ENCODE results near the gene CHD3.

The CHD3 gene

DNA sequence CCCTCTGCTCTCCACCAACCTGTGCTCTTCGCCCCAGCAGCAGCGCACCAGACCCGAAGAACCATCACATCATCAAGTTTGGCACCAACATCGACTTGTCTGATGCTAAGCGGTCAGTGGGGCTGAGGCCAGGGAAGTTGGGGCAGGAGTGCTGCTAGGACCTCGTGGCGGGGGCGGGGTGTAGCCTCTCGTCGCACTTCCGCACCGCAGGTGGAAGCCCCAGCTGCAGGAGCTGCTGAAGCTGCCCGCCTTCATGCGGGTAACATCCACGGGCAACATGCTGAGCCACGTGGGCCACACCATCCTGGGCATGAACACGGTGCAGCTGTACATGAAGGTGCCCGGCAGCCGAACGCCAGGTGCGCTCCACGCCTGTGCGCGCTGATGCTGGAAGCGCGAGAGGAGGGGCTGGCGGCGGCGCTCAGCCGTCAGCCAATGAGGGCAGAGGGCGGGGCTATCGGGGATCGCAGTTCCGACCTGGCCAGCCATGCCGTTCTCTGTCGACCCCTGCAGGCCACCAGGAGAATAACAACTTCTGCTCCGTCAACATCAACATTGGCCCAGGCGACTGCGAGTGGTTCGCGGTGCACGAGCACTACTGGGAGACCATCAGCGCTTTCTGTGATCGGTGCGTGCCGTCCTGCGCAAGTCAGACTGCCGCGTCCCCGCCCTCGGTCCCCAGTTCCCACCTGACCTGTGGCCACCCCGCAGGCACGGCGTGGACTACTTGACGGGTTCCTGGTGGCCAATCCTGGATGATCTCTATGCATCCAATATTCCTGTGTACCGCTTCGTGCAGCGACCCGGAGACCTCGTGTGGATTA lies 36.9 kb upstream of the CHD3 start:
- H3K36me3 ChIP-seq (ENCODE audit: control insufficient read depth, insufficient read depth, low read length), result peaks cover 24% of the 10 kb centered on the region
- no peak overlapping the region for H3K4me3 ChIP-seq (ENCODE audit: low read length)
- H3K4me1 ChIP-seq (ENCODE audit: control insufficient read depth, insufficient read depth, low read length), result peaks cover 29% of the 10 kb centered on the region
- H3K9ac ChIP-seq (ENCODE audit: low read length), result no peak overlapping the region
- H3K27me3 ChIP-seq (ENCODE audit: control insufficient read depth, insufficient read depth, low read length), result no peaks in the 10 kb centered on the region
- no peaks in the 10 kb centered on the region for H3K9me3 ChIP-seq (ENCODE audit: control insufficient read depth, low read length)

DNA sequence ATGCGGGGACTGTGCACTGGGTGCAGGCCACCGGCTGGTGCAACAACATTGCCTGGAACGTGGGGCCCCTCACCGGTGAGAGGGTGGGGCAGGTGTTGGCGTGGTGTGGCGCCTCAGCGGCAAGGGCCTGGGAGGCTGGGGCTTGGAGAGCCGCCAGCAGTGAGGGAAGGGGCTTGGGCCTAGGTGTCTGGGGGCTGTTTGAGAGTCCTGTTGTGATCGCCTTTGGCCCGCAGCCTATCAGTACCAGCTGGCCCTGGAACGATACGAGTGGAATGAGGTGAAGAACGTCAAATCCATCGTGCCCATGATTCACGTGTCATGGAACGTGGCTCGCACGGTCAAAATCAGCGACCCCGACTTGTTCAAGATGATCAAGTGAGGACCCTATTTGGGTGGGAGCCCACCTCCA lies 36.3 kb upstream of the CHD3 start:
- Histone ChIP-seq H3K4me1 (ENCODE audit: control insufficient read depth, insufficient read depth, low read length) (peaks cover 31% of the 10 kb centered on the region), H3K9me3 (ENCODE audit: control insufficient read depth, low read length) (no peaks in the 10 kb centered on the region), H3K36me3 (ENCODE audit: control insufficient read depth, insufficient read depth, low read length) (peaks cover 24% of the 10 kb centered on the region), H3K27me3 (ENCODE audit: control insufficient read depth, insufficient read depth, low read length) (no peaks in the 10 kb centered on the region), H3K9ac (ENCODE audit: low read length) (no peak overlapping the region), H3K4me3 (ENCODE audit: low read length) (no peak overlapping the region)

DNA sequence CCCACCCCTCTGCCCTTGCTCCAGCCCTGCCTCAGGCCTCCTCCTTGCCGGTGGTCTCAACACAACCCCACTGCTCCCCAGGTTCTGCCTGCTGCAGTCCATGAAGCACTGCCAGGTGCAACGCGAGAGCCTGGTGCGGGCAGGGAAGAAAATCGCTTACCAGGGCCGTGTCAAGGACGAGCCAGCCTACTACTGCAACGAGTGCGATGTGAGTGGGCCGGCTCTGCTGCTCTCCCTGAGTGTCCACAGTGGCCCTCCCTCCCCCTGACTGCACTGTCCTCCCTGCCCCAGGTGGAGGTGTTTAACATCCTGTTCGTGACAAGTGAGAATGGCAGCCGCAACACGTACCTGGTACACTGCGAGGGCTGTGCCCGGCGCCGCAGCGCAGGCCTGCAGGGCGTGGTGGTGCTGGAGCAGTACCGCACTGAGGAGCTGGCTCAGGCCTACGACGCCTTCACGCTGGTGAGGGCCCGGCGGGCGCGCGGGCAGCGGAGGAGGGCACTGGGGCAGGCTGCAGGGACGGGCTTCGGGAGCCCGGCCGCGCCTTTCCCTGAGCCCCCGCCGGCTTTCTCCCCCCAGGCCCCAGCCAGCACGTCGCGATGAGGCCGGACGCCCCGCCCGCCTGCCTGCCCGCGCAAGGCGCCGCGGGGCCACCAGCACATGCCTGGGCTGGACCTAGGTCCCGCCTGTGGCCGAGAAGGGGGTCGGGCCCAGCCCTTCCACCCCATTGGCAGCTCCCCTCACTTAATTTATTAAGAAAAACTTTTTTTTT lies 35.5 kb upstream of the CHD3 start:
- H3K9ac ChIP-seq (ENCODE audit: low read length), result no peak overlapping the region
- no peak overlapping the region for H3K4me3 ChIP-seq (ENCODE audit: low read length)
- no peaks in the 10 kb centered on the region for H3K9me3 ChIP-seq (ENCODE audit: control insufficient read depth, low read length)
- peaks cover 31% of the 10 kb centered on the region for H3K4me1 ChIP-seq (ENCODE audit: control insufficient read depth, insufficient read depth, low read length)
- peaks cover 24% of the 10 kb centered on the region for H3K36me3 ChIP-seq (ENCODE audit: control insufficient read depth, insufficient read depth, low read length)
- no peaks in the 10 kb centered on the region for H3K27me3 ChIP-seq (ENCODE audit: control insufficient read depth, insufficient read depth, low read length)

DNA sequence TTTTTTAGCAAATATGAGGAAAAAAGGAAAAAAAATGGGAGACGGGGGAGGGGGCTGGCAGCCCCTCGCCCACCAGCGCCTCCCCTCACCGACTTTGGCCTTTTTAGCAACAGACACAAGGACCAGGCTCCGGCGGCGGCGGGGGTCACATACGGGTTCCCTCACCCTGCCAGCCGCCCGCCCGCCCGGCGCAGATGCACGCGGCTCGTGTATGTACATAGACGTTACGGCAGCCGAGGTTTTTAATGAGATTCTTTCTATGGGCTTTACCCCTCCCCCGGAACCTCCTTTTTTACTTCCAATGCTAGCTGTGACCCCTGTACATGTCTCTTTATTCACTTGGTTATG lies 34.9 kb upstream of the CHD3 start:
- H3K27me3 ChIP-seq (ENCODE audit: control insufficient read depth, insufficient read depth, low read length), result no peaks in the 10 kb centered on the region
- H3K4me1 ChIP-seq (ENCODE audit: control insufficient read depth, insufficient read depth, low read length), result peaks cover 35% of the 10 kb centered on the region
- peaks cover 24% of the 10 kb centered on the region for H3K36me3 ChIP-seq (ENCODE audit: control insufficient read depth, insufficient read depth, low read length)
- no peak overlapping the region for H3K4me3 ChIP-seq (ENCODE audit: low read length)
- no peak overlapping the region for H3K9ac ChIP-seq (ENCODE audit: low read length)
- no peaks in the 10 kb centered on the region for H3K9me3 ChIP-seq (ENCODE audit: control insufficient read depth, low read length)

DNA sequence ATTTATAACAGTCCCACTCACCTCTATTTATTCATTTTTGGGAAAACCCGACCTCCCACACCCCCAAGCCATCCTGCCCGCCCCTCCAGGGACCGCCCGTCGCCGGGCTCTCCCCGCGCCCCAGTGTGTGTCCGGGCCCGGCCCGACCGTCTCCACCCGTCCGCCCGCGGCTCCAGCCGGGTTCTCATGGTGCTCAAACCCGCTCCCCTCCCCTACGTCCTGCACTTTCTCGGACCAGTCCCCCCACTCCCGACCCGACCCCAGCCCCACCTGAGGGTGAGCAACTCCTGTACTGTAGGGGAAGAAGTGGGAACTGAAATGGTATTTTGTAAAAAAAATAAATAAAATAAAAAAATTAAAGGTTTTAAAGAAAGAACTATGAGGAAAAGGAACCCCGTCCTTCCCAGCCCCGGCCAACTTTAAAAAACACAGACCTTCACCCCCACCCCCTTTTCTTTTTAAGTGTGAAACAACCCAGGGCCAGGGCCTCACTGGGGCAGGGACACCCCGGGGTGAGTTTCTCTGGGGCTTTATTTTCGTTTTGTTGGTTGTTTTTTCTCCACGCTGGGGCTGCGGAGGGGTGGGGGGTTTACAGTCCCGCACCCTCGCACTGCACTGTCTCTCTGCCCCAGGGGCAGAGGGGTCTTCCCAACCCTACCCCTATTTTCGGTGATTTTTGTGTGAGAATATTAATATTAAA lies 34.4 kb upstream of the CHD3 start:
- Histone ChIP-seq H3K36me3 (ENCODE audit: control insufficient read depth, insufficient read depth, low read length) (peaks cover 24% of the 10 kb centered on the region), H3K9me3 (ENCODE audit: control insufficient read depth, low read length) (no peaks in the 10 kb centered on the region), H3K4me3 (ENCODE audit: low read length) (no peak overlapping the region), H3K4me1 (ENCODE audit: control insufficient read depth, insufficient read depth, low read length) (peaks cover 41% of the 10 kb centered on the region), H3K9ac (ENCODE audit: low read length) (no peak overlapping the region), H3K27me3 (ENCODE audit: control insufficient read depth, insufficient read depth, low read length) (no peaks in the 10 kb centered on the region)

DNA sequence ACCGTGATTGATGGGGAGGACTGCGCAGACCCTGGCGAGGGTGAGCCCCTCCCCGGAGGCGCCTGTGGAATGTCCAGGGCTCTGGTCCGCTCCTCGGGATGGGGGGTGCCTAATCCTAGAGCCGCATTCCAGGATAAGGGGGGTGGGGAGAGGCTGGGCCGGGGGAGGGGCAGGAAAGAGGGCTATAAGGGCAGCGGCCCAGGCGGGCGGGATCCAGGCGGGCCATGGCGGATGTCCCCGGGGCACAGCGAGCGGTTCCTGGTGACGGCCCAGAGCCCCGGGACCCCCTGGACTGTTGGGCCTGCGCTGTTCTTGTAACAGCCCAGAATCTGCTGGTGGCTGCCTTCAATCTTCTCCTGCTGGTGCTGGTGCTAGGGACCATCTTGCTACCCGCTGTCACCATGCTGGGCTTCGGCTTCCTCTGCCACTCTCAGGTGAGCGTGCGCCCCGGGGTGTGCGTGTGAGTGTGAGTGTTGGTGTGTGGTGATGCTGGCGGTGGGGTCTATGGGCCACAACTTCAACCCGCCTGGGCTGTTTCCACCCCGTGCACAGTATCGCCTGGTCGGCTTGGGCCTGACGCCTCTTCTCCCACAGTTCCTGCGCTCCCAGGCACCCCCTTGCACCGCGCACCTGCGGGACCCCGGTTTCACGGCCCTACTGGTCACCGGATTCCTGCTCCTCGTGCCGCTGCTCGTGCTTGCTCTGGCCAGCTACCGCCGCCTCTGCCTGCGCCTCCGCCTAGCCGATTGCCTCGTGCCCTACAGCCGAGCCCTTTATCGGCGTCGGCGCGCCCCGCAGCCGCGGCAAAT lies 33.5 kb upstream of the CHD3 start, which contains the start of gene TMEM88:
Gene TMEM88 (plus strand): TSS at position 216 of the 809 bp plus-strand sequence. CDS start 9 bp downstream, at position 225.
- Histone ChIP-seq H3K4me3 (ENCODE audit: low read length) (no peak within 1 kb of the TSS), H3K9me3 (ENCODE audit: control insufficient read depth, low read length) (no peaks in the 10 kb centered on the region), H3K27me3 (ENCODE audit: control insufficient read depth, insufficient read depth, low read length) (no peaks in the 10 kb centered on the region), H3K36me3 (ENCODE audit: control insufficient read depth, insufficient read depth, low read length) (peaks cover 16% of the 10 kb centered on the region), H3K4me1 (ENCODE audit: control insufficient read depth, insufficient read depth, low read length) (peaks cover 44% of the 10 kb centered on the region), H3K9ac (ENCODE audit: low read length) (peak within 1 kb of the TSS; percentile 66)

DNA sequence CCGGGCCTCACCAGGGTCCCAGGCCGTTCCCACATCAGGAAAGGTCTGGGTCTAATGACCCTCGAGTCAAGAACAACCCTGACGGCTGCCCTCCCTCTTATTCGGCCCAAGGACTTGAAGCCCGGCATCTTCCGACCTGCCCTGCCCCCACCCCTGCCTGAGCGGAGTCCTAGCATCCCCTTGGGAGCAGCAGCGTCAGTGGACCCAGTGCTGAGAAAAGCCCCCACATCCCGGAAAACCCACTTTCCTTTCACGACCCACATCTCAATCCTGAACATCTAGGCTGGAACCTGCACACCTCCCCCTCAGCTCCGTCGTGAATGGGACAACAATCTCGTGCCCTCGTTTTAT lies 33.0 kb upstream of the CHD3 start:
- Histone ChIP-seq H3K36me3 (ENCODE audit: control insufficient read depth, insufficient read depth, low read length) (peaks cover 12% of the 10 kb centered on the region), H3K27me3 (ENCODE audit: control insufficient read depth, insufficient read depth, low read length) (no peaks in the 10 kb centered on the region), H3K4me3 (ENCODE audit: low read length) (no peak overlapping the region), H3K4me1 (ENCODE audit: control insufficient read depth, insufficient read depth, low read length) (peaks cover 44% of the 10 kb centered on the region), H3K9me3 (ENCODE audit: control insufficient read depth, low read length) (no peaks in the 10 kb centered on the region), H3K9ac (ENCODE audit: low read length) (no peak overlapping the region)

DNA sequence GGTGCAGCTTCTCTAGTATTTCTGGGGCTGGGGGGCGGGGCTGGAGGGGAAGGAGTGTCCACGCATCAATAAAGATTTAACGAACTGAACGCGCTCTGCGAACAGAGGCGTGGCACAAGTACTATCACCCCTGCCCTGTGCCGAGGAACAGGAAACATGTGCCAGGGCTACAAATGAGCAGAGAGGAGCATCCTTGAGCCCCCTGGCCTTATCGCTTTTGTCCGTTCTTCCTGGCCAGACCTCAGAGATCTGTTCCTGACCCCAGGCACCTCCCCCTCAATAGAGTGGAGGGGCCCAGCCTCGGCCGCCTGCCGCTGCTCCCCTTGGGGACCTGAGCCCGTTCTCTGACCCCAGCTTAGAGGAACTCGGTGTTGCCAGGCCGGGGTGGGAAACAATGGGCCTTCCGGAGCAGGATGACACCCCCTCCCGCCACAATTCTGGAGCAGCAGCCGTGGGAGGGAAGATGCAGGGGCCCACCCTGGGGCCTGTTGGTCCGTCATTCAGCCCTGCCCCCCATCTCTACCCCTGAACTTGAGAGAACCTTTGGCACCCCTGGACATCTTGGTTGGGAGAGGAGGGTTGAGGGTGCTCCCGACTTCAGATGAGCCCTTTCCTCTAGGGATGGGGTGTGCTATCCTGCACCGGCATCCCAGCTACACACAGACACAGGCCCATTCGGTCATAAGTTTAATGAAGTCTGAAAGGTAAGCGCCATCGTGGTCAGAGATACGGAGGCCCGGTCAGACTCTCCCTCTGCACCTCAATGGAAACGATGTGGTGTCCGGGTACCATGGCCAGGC lies 32.4 kb upstream of the CHD3 start:
- Histone ChIP-seq H3K9me3 (ENCODE audit: control insufficient read depth, low read length) (no peaks in the 10 kb centered on the region), H3K4me3 (ENCODE audit: low read length) (peak overlapping the region; percentile 83), H3K4me1 (ENCODE audit: control insufficient read depth, insufficient read depth, low read length) (peaks cover 40% of the 10 kb centered on the region), H3K9ac (ENCODE audit: low read length) (peak overlapping the region; percentile 66), H3K36me3 (ENCODE audit: control insufficient read depth, insufficient read depth, low read length) (peaks cover 7% of the 10 kb centered on the region), H3K27me3 (ENCODE audit: control insufficient read depth, insufficient read depth, low read length) (no peaks in the 10 kb centered on the region)

DNA sequence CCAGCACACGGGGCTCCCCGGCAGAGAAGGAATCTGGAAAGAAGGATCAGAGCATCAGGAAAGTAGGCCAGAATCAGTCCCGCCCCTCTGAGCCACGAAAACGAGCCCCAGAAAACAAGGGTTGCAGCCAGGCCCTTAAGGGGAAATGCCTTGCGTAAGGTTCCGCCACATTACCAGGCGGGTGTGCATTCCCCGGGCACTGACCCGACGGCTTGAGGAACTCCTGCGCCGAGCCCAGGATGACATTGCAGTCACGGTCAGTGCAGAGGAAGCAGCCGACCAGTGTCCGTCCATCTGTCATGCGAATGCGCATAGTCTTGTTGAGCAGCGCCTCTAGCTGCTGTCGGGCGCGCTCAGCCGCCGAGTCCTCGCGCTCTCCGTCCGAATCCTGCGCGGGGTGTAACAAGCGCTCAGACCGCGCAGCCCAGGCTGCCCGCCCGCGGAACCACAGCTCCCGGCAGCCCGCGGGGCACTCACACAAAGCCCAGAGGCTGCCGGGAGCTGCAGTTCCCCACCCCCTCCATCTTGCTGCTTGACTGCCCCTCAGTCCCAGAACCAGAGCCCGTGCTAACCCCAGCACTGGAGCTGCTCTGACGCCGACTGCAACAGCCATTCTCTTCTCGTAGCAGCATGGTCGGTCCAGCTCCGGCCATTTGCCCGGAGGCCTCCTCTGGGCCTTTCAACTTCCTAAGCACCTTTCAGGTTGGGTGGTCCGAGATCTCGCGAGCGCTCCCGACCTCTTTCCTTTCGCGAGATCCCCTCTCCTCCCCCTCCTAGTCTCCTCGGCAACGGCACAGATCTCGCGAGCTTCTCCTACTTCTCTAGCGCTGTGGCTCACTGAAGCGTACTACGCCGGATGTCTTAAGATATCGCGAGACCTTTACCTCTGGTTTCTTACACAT lies 31.5 kb upstream of the CHD3 start, which contains the start of gene NAA38:
Gene NAA38 (minus strand): TSS at position 749 of the 902 bp plus-strand sequence. CDS start 96 bp downstream, at position 653.
- H3K4me1 ChIP-seq (ENCODE audit: control insufficient read depth, insufficient read depth, low read length), result peaks cover 33% of the 10 kb centered on the region
- H3K9me3 ChIP-seq (ENCODE audit: control insufficient read depth, low read length), result no peaks in the 10 kb centered on the region
- peak within 1 kb of the TSS; percentile 66 for H3K9ac ChIP-seq (ENCODE audit: low read length)
- no peaks in the 10 kb centered on the region for H3K27me3 ChIP-seq (ENCODE audit: control insufficient read depth, insufficient read depth, low read length)
- peaks cover 4% of the 10 kb centered on the region for H3K36me3 ChIP-seq (ENCODE audit: control insufficient read depth, insufficient read depth, low read length)
- H3K4me3 ChIP-seq (ENCODE audit: low read length), result peak within 1 kb of the TSS; percentile 83

DNA sequence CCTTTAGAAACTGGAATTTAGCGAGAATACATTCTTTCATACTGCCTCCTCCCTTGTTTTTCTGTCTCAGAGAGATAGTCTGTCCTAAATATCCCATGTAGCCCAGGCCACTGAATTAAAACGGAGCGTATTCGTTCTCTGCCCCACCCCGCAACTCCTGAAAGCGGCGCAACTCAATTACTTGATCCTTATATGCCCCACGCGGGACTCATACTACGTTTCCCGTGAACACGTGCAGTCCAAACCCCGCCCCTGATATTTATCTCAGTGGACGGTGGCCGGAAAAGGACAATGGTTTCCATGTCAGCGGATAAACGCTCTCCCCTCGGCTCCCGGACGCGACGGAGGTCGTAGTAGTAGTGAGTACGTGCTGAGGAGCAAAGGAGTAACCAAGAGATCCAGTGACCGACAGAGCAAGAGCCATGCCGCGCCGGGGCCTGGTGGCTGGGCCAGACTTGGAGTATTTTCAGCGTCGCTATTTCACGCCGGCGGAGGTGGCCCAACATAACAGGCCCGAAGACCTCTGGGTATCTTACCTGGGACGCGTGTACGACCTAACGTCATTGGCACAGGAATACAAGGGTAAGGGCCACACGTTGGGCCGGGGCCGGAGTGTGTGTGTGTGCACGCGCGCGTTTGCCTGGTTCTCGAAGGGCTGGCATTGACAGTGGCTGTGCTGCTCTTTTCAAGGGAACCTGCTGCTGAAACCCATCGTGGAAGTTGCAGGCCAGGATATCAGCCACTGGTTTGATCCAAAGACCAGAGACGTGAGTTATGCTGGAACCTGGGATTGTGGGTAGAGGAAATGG lies 30.7 kb upstream of the CHD3 start, which contains the start of gene CYB5D1:
Gene CYB5D1 (plus strand): TSS at position 291 of the 809 bp plus-strand sequence. CDS start 132 bp downstream, at position 423.
- peaks cover 3% of the 10 kb centered on the region for H3K36me3 ChIP-seq (ENCODE audit: control insufficient read depth, insufficient read depth, low read length)
- H3K9ac ChIP-seq (ENCODE audit: low read length), result peak within 1 kb of the TSS; percentile 66
- no peaks in the 10 kb centered on the region for H3K9me3 ChIP-seq (ENCODE audit: control insufficient read depth, low read length)
- H3K4me1 ChIP-seq (ENCODE audit: control insufficient read depth, insufficient read depth, low read length), result peaks cover 34% of the 10 kb centered on the region
- H3K4me3 ChIP-seq (ENCODE audit: low read length), result peak within 1 kb of the TSS; percentile 83
- no peaks in the 10 kb centered on the region for H3K27me3 ChIP-seq (ENCODE audit: control insufficient read depth, insufficient read depth, low read length)
